ENCODE data around the gene NEUROG1.

Gene NEUROG1

DNA sequence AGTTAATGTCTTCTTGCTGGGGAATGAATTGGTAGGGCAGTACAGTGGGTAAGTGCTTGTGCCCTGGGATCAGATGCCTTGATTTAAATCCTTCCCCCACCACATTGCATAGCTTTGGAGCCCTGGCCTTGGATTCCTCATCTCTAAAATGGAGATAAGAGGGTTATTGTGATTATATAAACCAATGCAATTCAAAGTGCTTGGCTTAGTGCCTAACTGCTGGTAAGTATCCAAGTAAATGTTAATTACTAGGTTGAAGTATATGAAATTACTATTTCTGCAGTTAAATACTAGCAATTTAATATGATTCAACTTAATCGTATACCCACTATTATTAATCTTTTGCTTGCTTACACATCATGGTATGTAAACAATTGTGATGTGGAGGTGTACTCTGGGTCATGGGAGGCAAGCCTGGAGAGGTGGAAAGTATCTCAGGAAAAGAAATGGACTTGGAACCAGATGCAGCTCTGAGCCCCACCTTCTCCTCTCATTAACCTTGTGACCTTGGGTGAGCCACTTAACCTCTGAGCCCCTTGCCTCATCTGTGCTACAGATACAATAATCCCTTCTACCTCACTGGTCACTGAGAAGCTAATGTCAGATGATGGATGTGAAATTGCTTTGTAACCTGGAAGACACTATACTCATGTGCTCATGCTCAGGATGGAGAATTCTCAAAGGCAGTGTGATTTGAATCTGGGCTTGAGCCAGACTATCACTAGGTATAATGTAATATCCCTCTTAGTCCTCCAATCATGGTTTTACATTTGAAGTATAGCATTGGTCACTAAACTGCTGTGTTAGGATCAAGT, 23.8 kb downstream of the NEUROG1 start:
- Histone ChIP-seq H3K27me3 (ENCODE audit: insufficient read depth, low read length, poor library complexity, severe bottlenecking) (no peaks in the 10 kb centered on the region), H4K20me1 (ENCODE audit: insufficient read depth, low read length, poor library complexity, severe bottlenecking) (no peaks in the 10 kb centered on the region), H3K4me2 (ENCODE audit: low read depth, low read length, poor library complexity, severe bottlenecking) (no peak overlapping the region), H2AFZ (ENCODE audit: low read length) (no peak overlapping the region), H3K9ac (ENCODE audit: low read depth, low read length, poor library complexity, severe bottlenecking) (no peak overlapping the region), H3F3A (ENCODE audit: low read depth) (no peaks in the 10 kb centered on the region), H3K79me2 (ENCODE audit: insufficient read depth, low read length) (no peaks in the 10 kb centered on the region), H3K4me1 (ENCODE audit: insufficient read depth, low read length, poor library complexity, severe bottlenecking) (peaks cover 9% of the 10 kb centered on the region), H3K9me2 (replicated peaks; ENCODE audit: low read depth, low read length) (no peaks in the 10 kb centered on the region), H3K4me3 (ENCODE audit: low read length, poor library complexity, severe bottlenecking) (no peak overlapping the region), H3K9me3 (ENCODE audit: insufficient read depth, low read depth, low read length) (no peaks in the 10 kb centered on the region), H3K36me3 (ENCODE audit: insufficient read depth, low read length) (no peaks in the 10 kb centered on the region)
- TF ChIP-seq CTCF (conservative IDR thresholded peaks at IDR 0.05; ENCODE audit: low read length) = no peak
- no peak for TF ChIP-seq EZH2phosphoT487 (IDR thresholded peaks at IDR 0.05; ENCODE audit: borderline replicate concordance)

DNA sequence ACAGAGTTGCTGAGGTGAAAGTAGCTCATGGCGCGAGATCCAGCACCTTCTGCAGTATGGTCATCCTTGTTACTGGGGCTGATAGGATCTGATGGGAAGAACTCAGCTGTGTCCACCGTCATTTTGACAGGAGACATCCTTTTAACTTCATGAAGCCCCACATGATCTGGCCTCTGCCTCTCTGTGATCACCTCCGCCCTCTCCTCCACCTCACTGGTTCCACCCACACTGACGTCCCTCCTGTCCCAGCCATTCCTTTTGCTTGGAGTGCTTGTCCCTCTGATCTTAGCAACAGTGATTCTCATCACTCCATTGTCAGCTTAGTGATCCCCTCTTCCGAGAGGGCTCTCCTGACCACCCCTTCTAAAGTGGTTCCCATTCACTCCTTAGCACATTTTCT, 25.8 kb downstream of the NEUROG1 start:
- peaks cover 9% of the 10 kb centered on the region for H3K4me1 ChIP-seq (ENCODE audit: insufficient read depth, low read length, poor library complexity, severe bottlenecking)
- no peaks in the 10 kb centered on the region for H3K9me3 ChIP-seq (ENCODE audit: insufficient read depth, low read depth, low read length)
- no peaks in the 10 kb centered on the region for H3K36me3 ChIP-seq (ENCODE audit: insufficient read depth, low read length)
- TF ChIP-seq EZH2phosphoT487 (IDR thresholded peaks at IDR 0.05; ENCODE audit: borderline replicate concordance) (no peak), CTCF (conservative IDR thresholded peaks at IDR 0.05; ENCODE audit: low read length) (no peak)
- H3K9me2 ChIP-seq (replicated peaks; ENCODE audit: low read depth, low read length) = no peaks in the 10 kb centered on the region
- no peaks in the 10 kb centered on the region for H3K27me3 ChIP-seq (ENCODE audit: insufficient read depth, low read length, poor library complexity, severe bottlenecking)
- no peaks in the 10 kb centered on the region for H3F3A ChIP-seq (ENCODE audit: low read depth)
- no peak overlapping the region for H3K4me3 ChIP-seq (ENCODE audit: low read length, poor library complexity, severe bottlenecking)
- no peaks in the 10 kb centered on the region for H4K20me1 ChIP-seq (ENCODE audit: insufficient read depth, low read length, poor library complexity, severe bottlenecking)
- H3K79me2 ChIP-seq (ENCODE audit: insufficient read depth, low read length) = no peaks in the 10 kb centered on the region
- no peak overlapping the region for H3K4me2 ChIP-seq (ENCODE audit: low read depth, low read length, poor library complexity, severe bottlenecking)
- no peak overlapping the region for H3K9ac ChIP-seq (ENCODE audit: low read depth, low read length, poor library complexity, severe bottlenecking)
- H2AFZ ChIP-seq (ENCODE audit: low read length) = no peak overlapping the region

GRCh38 chr5:135508496-135509005, 27.2 kb downstream of the NEUROG1 start:
- Histone ChIP-seq H3K79me2 (ENCODE audit: insufficient read depth, low read length) (no peaks in the 10 kb centered on the region), H3K36me3 (ENCODE audit: insufficient read depth, low read length) (no peaks in the 10 kb centered on the region), H3F3A (ENCODE audit: low read depth) (no peaks in the 10 kb centered on the region), H4K20me1 (ENCODE audit: insufficient read depth, low read length, poor library complexity, severe bottlenecking) (no peaks in the 10 kb centered on the region), H3K9ac (ENCODE audit: low read depth, low read length, poor library complexity, severe bottlenecking) (no peak overlapping the region), H3K4me1 (ENCODE audit: insufficient read depth, low read length, poor library complexity, severe bottlenecking) (peaks cover 9% of the 10 kb centered on the region), H3K9me2 (replicated peaks; ENCODE audit: low read depth, low read length) (no peaks in the 10 kb centered on the region), H3K4me2 (ENCODE audit: low read depth, low read length, poor library complexity, severe bottlenecking) (peak overlapping the region; percentile 38), H3K4me3 (ENCODE audit: low read length, poor library complexity, severe bottlenecking) (peak overlapping the region; percentile 56), H3K9me3 (ENCODE audit: insufficient read depth, low read depth, low read length) (no peaks in the 10 kb centered on the region), H3K27me3 (ENCODE audit: insufficient read depth, low read length, poor library complexity, severe bottlenecking) (no peaks in the 10 kb centered on the region), H2AFZ (ENCODE audit: low read length) (peak overlapping the region; percentile 9)
- TF ChIP-seq EZH2phosphoT487 (IDR thresholded peaks at IDR 0.05; ENCODE audit: borderline replicate concordance) (no peak), CTCF (conservative IDR thresholded peaks at IDR 0.05; ENCODE audit: low read length) (no peak)

All from Loucy (cell line).